Activated gamma-delta T cell treated with anti-CD3 and anti-CD28 coated beads, Interleukin-2, amount 50 U/mL, for 16 hours (primary cell): Measurements from ENCODE around the gene C2.
"Not testable (repeated sequence)": the region's sequence is repeated elsewhere in the genome, so short reads cannot be mapped to it uniquely, and the experiment has no call there.

ENCODE experiments used
- DNase-seq: peaks from one replicate; pipeline ENCODE4 v3.0.0-alpha.2; 2020; ENCODE audit warnings: low read depth

C2 gene

GRCh38 chr6:31899215-31899614 is 28.3 kb upstream of the C2 start:
- no peak for DNase-seq

GRCh38 chr6:31899882-31900722 is 27.4 kb upstream of the C2 start:
- no peak for DNase-seq

- no peak for DNase-seq
These were observed 26.6 kb upstream of the C2 start for GRCh38 chr6:31900917-31901414.

GRCh38 chr6:31901415-31901952 is 26.0 kb upstream of the C2 start:
- peak; percentile 52 for DNase-seq

- peak; percentile 73 for DNase-seq
These were observed 25.4 kb upstream of the C2 start, which contains the start of gene ZBTB12 for GRCh38 chr6:31901953-31902643. Gene ZBTB12, minus strand, starts transcription at chr6:31902086. Its CDS starts 781 bp downstream, at chr6:31901305.

GRCh38 chr6:31903957-31904356 is 23.6 kb upstream of the C2 start:
- DNase-seq, result no peak

- DNase-seq, result no peak
These were observed 22.5 kb upstream of the C2 start for GRCh38 chr6:31905041-31905440.

- no peak for DNase-seq
These were observed 21.4 kb upstream of the C2 start for GRCh38 chr6:31906122-31906521.

GRCh38 chr6:31906727-31907126 is 20.8 kb upstream of the C2 start:
- not testable (repeated sequence) for DNase-seq

GRCh38 chr6:31907158-31907813 is 20.2 kb upstream of the C2 start:
- no peak for DNase-seq

- not testable (repeated sequence) for DNase-seq
These were observed 19.3 kb upstream of the C2 start for GRCh38 chr6:31908255-31908654.

- no peak for DNase-seq
These were observed 18.7 kb upstream of the C2 start for GRCh38 chr6:31908791-31909190.

- not testable (repeated sequence) for DNase-seq
These were observed 18.2 kb upstream of the C2 start for GRCh38 chr6:31909298-31909697.

GRCh38 chr6:31911826-31912585 is 15.5 kb upstream of the C2 start:
- DNase-seq, result no peak

GRCh38 chr6:31915351-31915750 is 12.2 kb upstream of the C2 start:
- no peak for DNase-seq

GRCh38 chr6:31915756-31916155 is 11.8 kb upstream of the C2 start:
- DNase-seq, result no peak

GRCh38 chr6:31918069-31918720 is 9.3 kb upstream of the C2 start:
- no peak for DNase-seq

- no peak for DNase-seq
These were observed 7.8 kb upstream of the C2 start for GRCh38 chr6:31919624-31920303.

- no peak for DNase-seq
These were observed 6.7 kb upstream of the C2 start for GRCh38 chr6:31920811-31921210.

GRCh38 chr6:31922942-31923341 is 4.6 kb upstream of the C2 start:
- DNase-seq, result no peak
